Lung (tissue), 12 donors: ENCODE measurements around the gene PTPRH. TPM values are rescaled to one million over a fixed set of nuclear protein-coding genes. Genes with fewer than 3 reads are reported as not detected.
A peak's percentile ranks its signal among the peaks of the same experiment; 100 is the strongest.

Experiments
- ATAC-seq: fragments of 200-7000 bp; cut with Tn5 transposase; one replicate; pipeline ENCODE4 v1.9.1; 2020; ENCODE audit warnings: moderate number of reproducible peaks; ENCODE audit not compliant: insufficient read depth, low FRiP score
- DNase-seq, 3 donors: peaks; one replicate each; pipeline ENCODE4 v3.0.0-alpha.2; 2013 to 2017
- H3K27ac ChIP-seq, 2 donors: one replicate each; pipeline ENCODE4 v1.5.1; 2013; ENCODE audit warnings: mild to moderate bottlenecking in 2 of 2, moderate library complexity in 2 of 2, control low read depth in 1 of 2, inconsistent platforms in 1 of 2, low read depth in 1 of 2, low read length in 1 of 2
- H3K27me3 ChIP-seq, 3 donors: one replicate each; pipeline ENCODE4 v1.5.1; 2013; ENCODE audit warnings: low read length in 2 of 3; ENCODE audit not compliant: control insufficient read depth in 3 of 3, insufficient read depth in 3 of 3
- H3K36me3 ChIP-seq, 4 donors: one replicate each; pipeline ENCODE4 v1.5.1; 2013; ENCODE audit warnings: low read length in 4 of 4, mild to moderate bottlenecking in 1 of 4, moderate library complexity in 1 of 4; ENCODE audit not compliant: control insufficient read depth in 4 of 4, insufficient read depth in 4 of 4
- H3K4me1 ChIP-seq, 5 donors: one replicate each; pipeline ENCODE4 v1.5.1; 2013; ENCODE audit warnings: low read length in 5 of 5, mild to moderate bottlenecking in 2 of 5, moderate library complexity in 1 of 5; ENCODE audit not compliant: control insufficient read depth in 5 of 5, insufficient read depth in 5 of 5
- H3K4me3 ChIP-seq: one replicate; pipeline ENCODE4 v1.5.1; 2013; ENCODE audit warnings: mild to moderate bottlenecking, control low read depth, moderate library complexity
- H3K9ac ChIP-seq, 2 donors: one replicate each; pipeline ENCODE4 v1.5.1; 2013; ENCODE audit warnings: low read length in 2 of 2, control low read depth in 1 of 2; ENCODE audit not compliant: insufficient read depth in 1 of 2
- H3K9me3 ChIP-seq, 4 donors: one replicate each; pipeline ENCODE4 v1.5.1; 2013; ENCODE audit warnings: low read length in 3 of 4, mild to moderate bottlenecking in 1 of 4, moderate library complexity in 1 of 4; ENCODE audit not compliant: control insufficient read depth in 4 of 4, insufficient read depth in 3 of 4
- WGBS, 2 donors: extraction: QIAGEN DNeasy Blood & Tissue Kit; methylation state at CpG; one replicate each; pipeline ENCODE4 v1.1.7; 2013; 5-methylcytosine and 5-hydroxymethylcytosine counted together
- polyA plus RNA-seq, 2 donors: library from polyadenylated mRNA; stranded (reverse); fragments of 200-250 nt; gene quantifications; one replicate each; pipeline ENCODE4 v1.2.1, GENCODE V29; 2013
- total RNA-seq, 2 donors: library from RNA; depleted of rRNA in 1 of 2; stranded (reverse); fragments of >200 nt in 1 of 2; gene quantifications; one replicate each; pipeline ENCODE4 v1.2.1, GENCODE V29; 2014 to 2021
- TF ChIP-seq, protein P1 (sequence below): IDR thresholded peaks from 2 replicates; pipeline ENCODE4 v1.5.1; 2012; ENCODE audit warnings: mild to moderate bottlenecking; ENCODE audit errors: control extremely low read depth, extremely low read depth
- donor health status: control.
- donor health status: control.
- donor health status: Bipolar disorder and iron deficiency.
- donor health status: healthy.
- donor health status: DM: yes; HTN: yes; CAD: no.

PTPRH gene
- total and polyA plus RNA-seq, 4 donors, result 0.22 to 1.3 (median 0.51) TPM

DNA sequence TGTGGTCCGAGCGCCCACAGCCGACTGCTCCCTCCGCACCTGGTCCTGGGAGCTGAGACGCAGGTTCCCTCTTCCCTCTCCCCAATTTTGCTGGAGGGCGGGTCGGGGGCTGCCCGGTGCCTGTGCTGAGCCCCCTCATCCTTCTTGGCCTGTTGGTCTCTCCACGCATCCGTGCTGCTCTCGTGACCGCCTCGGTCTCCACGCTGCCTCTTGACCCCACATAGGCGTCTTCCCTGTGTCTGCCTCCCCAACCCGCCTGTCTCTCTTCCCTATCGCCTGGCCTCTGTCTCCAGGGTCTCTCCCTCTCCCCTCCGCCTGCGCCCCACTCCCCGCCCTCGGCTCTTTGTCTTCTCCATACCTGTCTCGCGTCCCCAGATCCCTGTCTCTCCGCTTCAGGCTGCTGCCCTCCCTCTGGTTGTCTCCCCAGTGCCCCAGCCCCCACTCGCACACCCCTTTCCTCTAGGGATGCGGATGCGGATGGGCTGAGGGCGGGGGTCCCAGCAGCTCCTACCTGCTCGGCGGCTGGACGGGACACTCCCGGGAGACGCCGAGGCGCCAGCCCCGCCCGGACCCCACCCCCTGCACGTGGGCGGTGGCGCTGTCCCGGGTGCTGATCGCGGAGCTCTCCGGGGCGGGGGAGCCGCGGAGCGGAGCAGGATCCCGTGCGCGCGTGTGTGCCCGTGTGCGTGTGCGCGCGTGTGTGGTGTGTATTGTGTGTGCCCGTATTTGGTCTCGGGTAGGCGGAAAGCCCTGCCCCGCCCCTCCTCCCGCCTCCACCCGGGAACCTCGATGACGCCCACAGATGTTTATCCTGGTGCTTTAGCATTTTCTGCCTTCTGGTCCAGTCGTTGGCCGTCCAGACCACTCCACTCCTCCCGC is 29.5 kb downstream of the PTPRH start, which contains the start of gene SYT5:
SYT5 (minus strand) TSS at position 684 of the 879 bp plus-strand sequence. CDS start 1,248 bp downstream, outside the sequence.
- peak in 2 of 3 donors; percentile 22 to 50 for DNase-seq
- 2 to 3% methylated on average over 51 to 68 of the region's 68 CpGs for WGBS, 2 donors
- H3K9me3 ChIP-seq, result peaks cover 0 to 6% (median 0%) of the 10 kb centered on the region in 4 donors
- peaks cover 9 to 55% (median 37%) of the 10 kb centered on the region in 3 donors for H3K27me3 ChIP-seq
- H3K27ac ChIP-seq, result no peak within 1 kb of the TSS
- no peak within 1 kb of the TSS for H3K9ac ChIP-seq
- peaks cover 0 to 9% (median 0%) of the 10 kb centered on the region in 5 donors for H3K4me1 ChIP-seq
- no peaks in the 10 kb centered on the region for H3K36me3 ChIP-seq
- TF ChIP-seq, protein P1, sequence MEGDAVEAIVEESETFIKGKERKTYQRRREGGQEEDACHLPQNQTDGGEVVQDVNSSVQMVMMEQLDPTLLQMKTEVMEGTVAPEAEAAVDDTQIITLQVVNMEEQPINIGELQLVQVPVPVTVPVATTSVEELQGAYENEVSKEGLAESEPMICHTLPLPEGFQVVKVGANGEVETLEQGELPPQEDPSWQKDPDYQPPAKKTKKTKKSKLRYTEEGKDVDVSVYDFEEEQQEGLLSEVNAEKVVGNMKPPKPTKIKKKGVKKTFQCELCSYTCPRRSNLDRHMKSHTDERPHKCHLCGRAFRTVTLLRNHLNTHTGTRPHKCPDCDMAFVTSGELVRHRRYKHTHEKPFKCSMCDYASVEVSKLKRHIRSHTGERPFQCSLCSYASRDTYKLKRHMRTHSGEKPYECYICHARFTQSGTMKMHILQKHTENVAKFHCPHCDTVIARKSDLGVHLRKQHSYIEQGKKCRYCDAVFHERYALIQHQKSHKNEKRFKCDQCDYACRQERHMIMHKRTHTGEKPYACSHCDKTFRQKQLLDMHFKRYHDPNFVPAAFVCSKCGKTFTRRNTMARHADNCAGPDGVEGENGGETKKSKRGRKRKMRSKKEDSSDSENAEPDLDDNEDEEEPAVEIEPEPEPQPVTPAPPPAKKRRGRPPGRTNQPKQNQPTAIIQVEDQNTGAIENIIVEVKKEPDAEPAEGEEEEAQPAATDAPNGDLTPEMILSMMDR, result no peak
- H3K4me3 ChIP-seq, result no peak within 1 kb of the TSS
- ATAC-seq, result no peak

DNA sequence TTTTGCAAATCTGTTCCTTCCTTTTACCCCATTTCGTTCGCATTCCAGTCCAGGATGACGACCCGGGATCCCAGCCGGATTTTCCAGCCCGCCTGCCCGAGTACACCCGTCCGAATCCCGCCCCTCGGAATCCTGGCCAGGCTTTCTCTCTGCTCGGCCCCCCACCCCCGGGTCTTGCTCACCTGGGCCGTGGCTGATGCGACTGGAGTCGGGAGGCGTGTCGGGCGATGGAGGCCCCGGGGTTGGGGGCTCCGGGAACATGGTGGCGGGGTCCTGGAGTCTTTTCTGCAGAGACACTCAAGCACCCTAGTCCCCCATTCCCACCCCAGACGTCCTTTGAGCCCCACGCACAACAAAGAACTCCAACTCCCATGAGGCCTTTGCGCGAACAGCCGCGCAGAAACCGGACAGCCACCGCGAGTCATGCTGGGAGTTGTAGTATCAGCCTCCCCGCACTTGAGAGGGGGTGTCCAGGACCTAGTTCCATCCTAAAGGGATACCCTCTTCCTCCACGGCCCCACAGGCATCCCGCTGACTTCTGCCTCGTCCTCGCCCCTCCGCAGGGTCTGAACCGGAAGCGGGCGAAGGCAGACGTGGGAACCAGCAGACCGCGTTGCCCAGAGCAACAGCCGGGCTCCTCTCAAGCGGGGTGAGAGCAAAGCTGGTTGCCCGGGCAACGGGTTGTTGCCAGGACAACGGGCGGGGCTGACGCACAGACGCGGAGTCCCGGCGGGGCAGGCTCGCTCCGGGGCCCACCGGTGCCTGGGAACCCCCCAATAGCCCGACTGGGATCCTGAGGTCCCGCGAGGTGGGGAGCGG is 30.3 kb downstream of the PTPRH start:
- H3K27ac ChIP-seq, result no peak overlapping the region
- H3K4me1 ChIP-seq, result peaks cover 0 to 9% (median 0%) of the 10 kb centered on the region in 5 donors
- no peak for ATAC-seq
- peak; percentile 69 to 86 (median 81) for DNase-seq
- peaks cover 9 to 63% (median 42%) of the 10 kb centered on the region in 3 donors for H3K27me3 ChIP-seq
- H3K4me3 ChIP-seq, result no peak overlapping the region
- peaks cover 0 to 11% (median 0%) of the 10 kb centered on the region in 4 donors for H3K9me3 ChIP-seq
- no peak overlapping the region for H3K9ac ChIP-seq
- 4% methylated on average over 60 to 61 of the region's 61 CpGs for WGBS, 2 donors
- TF ChIP-seq, protein P1, result no peak
- H3K36me3 ChIP-seq, result no peaks in the 10 kb centered on the region

DNA sequence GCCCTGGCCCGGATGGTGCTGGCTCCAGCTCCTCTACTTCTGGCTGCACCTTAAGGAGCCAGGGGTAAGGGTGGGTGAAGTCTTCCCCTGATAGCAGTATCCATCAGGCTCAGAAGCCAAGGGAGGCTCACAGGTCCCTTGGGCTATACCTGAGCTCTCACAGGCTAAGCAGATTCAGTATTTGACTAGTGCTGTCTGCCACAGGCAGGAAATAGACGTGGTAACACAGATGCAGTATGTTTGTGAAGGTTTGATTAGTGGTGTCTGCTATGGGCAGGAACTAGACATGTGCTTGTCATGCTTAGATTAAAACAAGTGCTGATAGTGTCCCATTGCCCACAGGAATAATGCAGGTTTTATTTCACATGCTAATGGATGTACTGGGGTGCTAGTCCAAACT is 33.2 kb downstream of the PTPRH start:
- ATAC-seq, result no peak
- H3K27me3 ChIP-seq, result peaks cover 6 to 78% (median 54%) of the 10 kb centered on the region in 3 donors

More for the DNA sequence above, 33.2 kb downstream of the PTPRH start:
- Histone ChIP-seq H3K9ac (no peak overlapping the region), H3K4me3 (no peak overlapping the region), H3K27ac (no peak overlapping the region), H3K4me1 (peaks cover 0 to 13% (median 5%) of the 10 kb centered on the region in 5 donors), H3K9me3 (peaks cover 0 to 7% (median 0%) of the 10 kb centered on the region in 4 donors), H3K36me3 (no peaks in the 10 kb centered on the region)
- WGBS, 2 donors, result 35 to 36% methylated on average over 2 of the region's 2 CpGs
- TF ChIP-seq, protein P1, result no peak
- DNase-seq, result no peak
